Keratinocyte (primary cell): ENCODE measurements around the gene ADGRG6. TPM values are rescaled to one million over a fixed set of nuclear protein-coding genes. Genes with fewer than 3 reads are reported as not detected.

ENCODE experiments used
- DNase-seq: peaks from one replicate; pipeline ENCODE4 v3.0.0-alpha.2; 2011; ENCODE audit warnings: low read depth, missing footprints, low spot score
- FAIRE-seq: peaks from 2 replicates; lab custom pipeline; 2011; peaks lifted over from hg19 to GRCh38; lab: Jason Lieb, UNC
- H2AFZ ChIP-seq: 2 replicates; pipeline ENCODE4 v1.6.0; 2012; ENCODE audit warnings: low read length, control low read depth, inconsistent platforms; ENCODE audit not compliant: control insufficient read depth
- H3K27ac ChIP-seq: 2 replicates; pipeline ENCODE4 v1.5.1; 2011; ENCODE audit warnings: low read length; ENCODE audit not compliant: control insufficient read depth, insufficient read depth
- H3K27me3 ChIP-seq: 3 replicates; pipeline ENCODE4 v1.6.0; 2011; ENCODE audit warnings: low read length; ENCODE audit not compliant: control insufficient read depth, insufficient read depth; ENCODE audit errors: extremely low read depth
- H3K36me3 ChIP-seq, 2 experiments: 2 replicates in 1 of 2; 3 replicates in 1 of 2; pipeline ENCODE4 v1.5.1; 2011; ENCODE audit warnings: low read length in 2 of 2, mild to moderate bottlenecking in 1 of 2; ENCODE audit not compliant: control insufficient read depth in 2 of 2, insufficient read depth in 2 of 2; ENCODE audit errors: extremely low read depth in 1 of 2
- H3K4me1 ChIP-seq: 3 replicates; pipeline ENCODE4 v1.5.1; 2011; ENCODE audit warnings: low read length; ENCODE audit not compliant: control insufficient read depth, insufficient read depth; ENCODE audit errors: extremely low read depth
- H3K4me2 ChIP-seq: 3 replicates; pipeline ENCODE4 v1.6.0; 2011; ENCODE audit warnings: low read depth, low read length; ENCODE audit not compliant: control insufficient read depth, insufficient read depth; ENCODE audit errors: extremely low read depth
- H3K4me3 ChIP-seq, 3 experiments: fragments of 200-600 bp in 1 of 3; sonication (generic) in 1 of 3; 2 replicates in 2 of 3; 3 replicates in 1 of 3; pipeline ENCODE4 v1.5.1; 2011 to 2016; ENCODE audit warnings: low read length in 3 of 3, mild to moderate bottlenecking in 3 of 3, control low read depth in 2 of 3, inconsistent platforms in 1 of 3, low read depth in 1 of 3, mixed read lengths in 1 of 3, mixed run types in 1 of 3, moderate library complexity in 1 of 3; ENCODE audit not compliant: control insufficient read depth in 2 of 3, insufficient read depth in 2 of 3; ENCODE audit errors: extremely low read depth in 1 of 3
- H3K79me2 ChIP-seq: 2 replicates; pipeline ENCODE4 v1.6.0; 2012; ENCODE audit warnings: low read length; ENCODE audit not compliant: control insufficient read depth, insufficient read depth
- H3K9ac ChIP-seq: 3 replicates; pipeline ENCODE4 v1.6.0; 2011; ENCODE audit warnings: low read length; ENCODE audit not compliant: control insufficient read depth, insufficient read depth; ENCODE audit errors: extremely low read depth
- H3K9me1 ChIP-seq: 3 replicates; pipeline ENCODE4 v1.6.0; 2011; ENCODE audit warnings: low read length; ENCODE audit not compliant: control insufficient read depth, insufficient read depth; ENCODE audit errors: extremely low read depth
- H3K9me3 ChIP-seq: 2 replicates; pipeline ENCODE4 v1.5.1; 2012; ENCODE audit warnings: low read depth, low read length; ENCODE audit not compliant: control insufficient read depth
- H4K20me1 ChIP-seq: 3 replicates; pipeline ENCODE4 v1.6.0; 2011; ENCODE audit warnings: low read length; ENCODE audit not compliant: control insufficient read depth, insufficient read depth; ENCODE audit errors: extremely low read depth
- CTCF ChIP-seq, 3 experiments: IDR thresholded peaks in 1 of 3; conservative IDR thresholded peaks in 1 of 3; optimal IDR thresholded peaks in 1 of 3; 2 replicates in 2 of 3; 3 replicates in 1 of 3; pipeline versions ENCODE3 to v1.5.1; 2011; ENCODE audit warnings: low read length in 3 of 3, mild to moderate bottlenecking in 3 of 3, moderate library complexity in 2 of 3, control low read depth in 1 of 3, inconsistent platforms in 1 of 3; ENCODE audit not compliant: insufficient read depth in 2 of 3; ENCODE audit errors: extremely low read depth in 1 of 3
- EZH2 ChIP-seq: IDR thresholded peaks from one replicate; pipeline ENCODE4 v1.6.1; 2012; ENCODE audit warnings: inconsistent platforms, mild to moderate bottlenecking, low read length, moderate library complexity
- dilution Hi-C: fragments of 300-500 bp; cut with MboI; formaldehyde crosslinking; loops from one replicate; pipeline ENCODE4 v1.7.0; 2020; ENCODE audit warnings: low sequenced_read_pairs; ENCODE audit not compliant: extremely low pct_ligation_motif_present
- polyA plus RNA-seq, 5 experiments: library from polyadenylated mRNA; depleted of rRNA in 3 of 5; stranded (reverse) in 3 of 5; stranded (forward) in 1 of 5; unstranded in 1 of 5; fragments of >200 nt; gene quantifications; 1 replicate in 1 of 5; 2 replicates in 3 of 5; 3 replicates in 1 of 5; pipeline versions ENCODE4 v1.2.1 to v1.2.3, GENCODE V29; 2011 to 2012; ENCODE audit warnings: missing spikeins in 2 of 5, low read depth in 1 of 5, low replicate concordance in 1 of 5

ADGRG6 gene
- polyA plus RNA-seq, 1 donor (not counting 4 experiments of a cell fraction or from before 2014, with no cell fraction given): 20.1 TPM

- dilution Hi-C loops: no loop called here
- no peak overlapping the region for H3K27ac ChIP-seq
- no peaks in the 10 kb centered on the region for H3K9me3 ChIP-seq
- no peak overlapping the region for H3K9ac ChIP-seq
- H2AFZ ChIP-seq: no peak overlapping the region
- H3K27me3 ChIP-seq: no peaks in the 10 kb centered on the region
- peaks cover 0 to 2% of the 10 kb centered on the region in 2 experiments for H3K36me3 ChIP-seq
- no peaks in the 10 kb centered on the region for H3K9me1 ChIP-seq
- TF ChIP-seq CTCF (optimal IDR thresholded peaks at IDR 0.05 in 1 of 3, IDR thresholded peaks at IDR 0.05 in 1 of 3, conservative IDR thresholded peaks at IDR 0.05 in 1 of 3; ENCODE audit: extremely low read depth in 1 of 3, insufficient read depth in 2 of 3, low read length in 3 of 3) (no peak), EZH2 (no peak)
- no peak overlapping the region for H3K4me3 ChIP-seq
- FAIRE-seq: no peak
- no peaks in the 10 kb centered on the region for H4K20me1 ChIP-seq
- no peak for DNase-seq
- peaks cover 29% of the 10 kb centered on the region for H3K4me1 ChIP-seq
- no peaks in the 10 kb centered on the region for H3K79me2 ChIP-seq
- H3K4me2 ChIP-seq: no peak overlapping the region
Observed at GRCh38 chr6:142417331-142417750, 115.5 kb downstream of the ADGRG6 start.

- no peaks in the 10 kb centered on the region for H3K27me3 ChIP-seq
- no peaks in the 10 kb centered on the region for H4K20me1 ChIP-seq
- peaks cover 0 to 2% of the 10 kb centered on the region in 2 experiments for H3K36me3 ChIP-seq
- DNase-seq (no peak), FAIRE-seq (no peak)
- dilution Hi-C loops: no loop called here
- no peak overlapping the region for H3K4me2 ChIP-seq
- H3K4me1 ChIP-seq: peaks cover 14% of the 10 kb centered on the region
- TF ChIP-seq CTCF (optimal IDR thresholded peaks at IDR 0.05 in 1 of 3, IDR thresholded peaks at IDR 0.05 in 1 of 3, conservative IDR thresholded peaks at IDR 0.05 in 1 of 3; ENCODE audit: extremely low read depth in 1 of 3, insufficient read depth in 2 of 3, low read length in 3 of 3) (no peak), EZH2 (no peak)
- H3K4me3 ChIP-seq: no peak overlapping the region
- H3K27ac ChIP-seq: no peak overlapping the region
- no peaks in the 10 kb centered on the region for H3K79me2 ChIP-seq
- no peaks in the 10 kb centered on the region for H3K9me1 ChIP-seq
- H3K9ac ChIP-seq: no peak overlapping the region
- no peaks in the 10 kb centered on the region for H3K9me3 ChIP-seq
- no peak overlapping the region for H2AFZ ChIP-seq
Observed at GRCh38 chr6:142419071-142419470, 117.3 kb downstream of the ADGRG6 start.
